CD14-positive monocyte (primary cell): ENCODE results near the gene SLC28A1. TPM values are rescaled to one million over a fixed set of nuclear protein-coding genes. Genes with fewer than 3 reads are reported as not detected.

ENCODE experiments used
- DNase-seq, 3 donors: peaks; one replicate each; pipeline ENCODE4 v3.0.0-alpha.2; 2011 to 2022
- H2AFZ ChIP-seq: 2 replicates; pipeline ENCODE4 v1.6.0; 2012; ENCODE audit warnings: mild to moderate bottlenecking, low read depth, low read length, inconsistent platforms; ENCODE audit not compliant: insufficient read depth, poor library complexity, severe bottlenecking
- H3K27ac ChIP-seq, 2 donors: 1 replicate in 1 of 2; 2 replicates in 1 of 2; pipeline ENCODE4 v1.5.1; 2012 to 2013; ENCODE audit warnings: low read length in 2 of 2, control low read depth in 1 of 2, inconsistent platforms in 1 of 2, low read depth in 1 of 2, mild to moderate bottlenecking in 1 of 2
- H3K27me3 ChIP-seq, 2 donors: one replicate each; pipeline versions ENCODE4 v1.6.0 to v1.6.1; 2011 to 2013; ENCODE audit warnings: low read length in 2 of 2; ENCODE audit not compliant: control insufficient read depth in 2 of 2, insufficient read depth in 2 of 2
- H3K36me3 ChIP-seq, 2 donors: replicated peaks in 1 of 2; 1 replicate in 1 of 2; 2 replicates in 1 of 2; pipeline versions ENCODE4 v1.5.1 to v1.6.1; 2012 to 2013; ENCODE audit warnings: low read length in 2 of 2, control low read depth in 1 of 2, inconsistent platforms in 1 of 2, mild to moderate bottlenecking in 1 of 2; ENCODE audit not compliant: insufficient read depth in 2 of 2, control insufficient read depth in 1 of 2
- H3K4me1 ChIP-seq, 2 donors: 1 replicate in 1 of 2; 2 replicates in 1 of 2; pipeline versions ENCODE4 v1.5.1 to v1.6.1; 2012 to 2013; ENCODE audit warnings: low read length in 2 of 2, control low read depth in 1 of 2, inconsistent platforms in 1 of 2, mild to moderate bottlenecking in 1 of 2, moderate library complexity in 1 of 2; ENCODE audit not compliant: insufficient read depth in 2 of 2, control insufficient read depth in 1 of 2
- H3K4me2 ChIP-seq: replicated peaks from 2 replicates; pipeline ENCODE3; 2012; ENCODE audit warnings: low read length, moderate library complexity, mild to moderate bottlenecking; ENCODE audit not compliant: poor library complexity, severe bottlenecking; ENCODE audit errors: extremely low read depth
- H3K4me3 ChIP-seq, 3 experiments: fragments of 200-600 bp in 1 of 3; sonication (generic) in 1 of 3; replicated peaks in 1 of 3; 1 replicate in 2 of 3; 2 replicates in 1 of 3; pipeline ENCODE4 v1.5.1; 2011 to 2013; ENCODE audit warnings: low read length in 3 of 3, mild to moderate bottlenecking in 3 of 3, control low read depth in 2 of 3, low read depth in 2 of 3, inconsistent platforms in 1 of 3, moderate library complexity in 1 of 3
- H3K79me2 ChIP-seq: 2 replicates; pipeline ENCODE4 v1.6.0; 2012; ENCODE audit warnings: mild to moderate bottlenecking, control low read depth, inconsistent platforms, low read length, moderate library complexity; ENCODE audit not compliant: insufficient read depth
- H3K9ac ChIP-seq: 2 replicates; pipeline ENCODE4 v1.6.0; 2017; ENCODE audit warnings: low read length, mild to moderate bottlenecking; ENCODE audit not compliant: insufficient read depth, poor library complexity, severe bottlenecking
- H3K9me3 ChIP-seq, 2 donors: replicated peaks in 1 of 2; 1 replicate in 1 of 2; 2 replicates in 1 of 2; pipeline versions ENCODE4 v1.5.1 to v1.6.1; 2012 to 2013; ENCODE audit warnings: low read length in 2 of 2, control low read depth in 1 of 2; ENCODE audit not compliant: control insufficient read depth in 1 of 2, insufficient read depth in 1 of 2
- H4K20me1 ChIP-seq: 2 replicates; pipeline ENCODE4 v1.6.0; 2012; ENCODE audit warnings: mild to moderate bottlenecking, low read length, control low read depth, moderate library complexity; ENCODE audit not compliant: insufficient read depth
- H3K27ac Mint-ChIP-seq, 7 donors: one replicate each; pipeline ENCODE4 v1.8.0; 2020; ENCODE audit warnings: mild to moderate bottlenecking in 7 of 7, mixed read lengths in 7 of 7, moderate library complexity in 6 of 7, inconsistent platforms in 2 of 7
- H3K27me3 Mint-ChIP-seq, 3 donors: one replicate each; pipeline ENCODE4 v1.8.0; 2021 to 2022; ENCODE audit warnings: low read depth in 3 of 3, mild to moderate bottlenecking in 3 of 3, mixed read lengths in 3 of 3, moderate library complexity in 3 of 3, inconsistent platforms in 1 of 3
- H3K36me3 Mint-ChIP-seq, 2 donors: one replicate each; pipeline ENCODE4 v1.8.0; 2020; ENCODE audit warnings: mixed read lengths in 2 of 2, inconsistent platforms in 1 of 2, mild to moderate bottlenecking in 1 of 2
- H3K4me1 Mint-ChIP-seq: one replicate; pipeline ENCODE4 v1.8.0; 2020; ENCODE audit warnings: mild to moderate bottlenecking, mixed read lengths
- H3K4me3 Mint-ChIP-seq, 2 donors: one replicate each; pipeline ENCODE4 v1.8.0; 2020; ENCODE audit warnings: mild to moderate bottlenecking in 2 of 2, mixed read lengths in 2 of 2, moderate library complexity in 1 of 2
- H3K9me3 Mint-ChIP-seq, 7 donors: one replicate each; pipeline ENCODE4 v1.8.0; 2020 to 2022; ENCODE audit warnings: mixed read lengths in 7 of 7, mild to moderate bottlenecking in 6 of 7, moderate library complexity in 6 of 7, inconsistent platforms in 2 of 7
- CTCF ChIP-seq: fragments of 200-600 bp; IDR thresholded peaks from one replicate; pipeline ENCODE4 v1.8.0; 2022; ENCODE audit warnings: antibody characterized with exemption, mild to moderate bottlenecking
- WGBS: methylation state at CpG from one replicate; pipeline ENCODE4 v1.1.5; 2013; ENCODE audit warnings: missing lambda C conversion rate; ENCODE audit not compliant: insufficient coverage; 5-methylcytosine and 5-hydroxymethylcytosine counted together
- intact Hi-C, 2 donors: fragments of 100-400 bp; cut with micrococcal nuclease; formaldehyde crosslinking; loops; one replicate each; pipeline versions ENCODE4 v1.15.0 to v1.15.1; 2023
- polyA plus RNA-seq, 3 donors: library from polyadenylated mRNA; depleted of rRNA in 1 of 3; unstranded in 2 of 3; stranded (reverse) in 1 of 3; fragments of 300-500 nt in 2 of 3; fragments of >200 nt in 1 of 3; fragmentation: Illumina TruSeq in 2 of 3; gene quantifications; 1 replicate in 2 of 3; 2 replicates in 1 of 3; pipeline ENCODE4 v1.2.3, GENCODE V29; 2012 to 2021

The SLC28A1 gene
- polyA plus RNA-seq, 3 donors, result not detected

GRCh38 chr15:84852212-84852611, 32.2 kb upstream of the SLC28A1 start:
- H3K27me3 ChIP-seq, result no peaks in the 10 kb centered on the region
- intact Hi-C loops, result no loop called here
- no peak for DNase-seq
- H3K4me2 ChIP-seq, result no peak overlapping the region
- H3K4me3 ChIP-seq, result no peak overlapping the region
- Mint-ChIP-seq H3K4me1 (no peaks in the 10 kb centered on the region), H3K4me3 (no peak overlapping the region), H3K36me3 (no peaks in the 10 kb centered on the region), H3K27ac (no peak overlapping the region), H3K27me3 (peaks cover 0 to 2% (median 0%) of the 10 kb centered on the region in 3 donors), H3K9me3 (peaks cover under 1 to 13% (median 10%) of the 10 kb centered on the region in 7 donors)
- H2AFZ ChIP-seq, result no peak overlapping the region
- no peaks in the 10 kb centered on the region for H3K36me3 ChIP-seq
- H3K9ac ChIP-seq, result no peak overlapping the region
- no peak for TF ChIP-seq CTCF
- H3K4me1 ChIP-seq, result no peaks in the 10 kb centered on the region
- H3K9me3 ChIP-seq, result peaks cover 6% of the 10 kb centered on the region in 2 donors
- no peak overlapping the region for H3K27ac ChIP-seq
- H4K20me1 ChIP-seq, result no peaks in the 10 kb centered on the region
- no peaks in the 10 kb centered on the region for H3K79me2 ChIP-seq
- WGBS, result 100% methylated on average over 1 of the region's 5 CpGs

GRCh38 chr15:84855136-84855535, 29.3 kb upstream of the SLC28A1 start:
- Histone ChIP-seq H4K20me1 (no peaks in the 10 kb centered on the region), H3K4me3 (no peak overlapping the region), H3K27me3 (no peaks in the 10 kb centered on the region), H3K9ac (no peak overlapping the region), H3K36me3 (no peaks in the 10 kb centered on the region), H3K4me2 (no peak overlapping the region), H2AFZ (no peak overlapping the region), H3K9me3 (no peaks in the 10 kb centered on the region), H3K79me2 (no peaks in the 10 kb centered on the region), H3K27ac (no peak overlapping the region), H3K4me1 (no peaks in the 10 kb centered on the region)
- 94% methylated on average over 6 of the region's 9 CpGs for WGBS
- no peaks in the 10 kb centered on the region for H3K9me3 Mint-ChIP-seq
- intact Hi-C loops, result no loop called here
- peaks cover 0 to 2% (median 0%) of the 10 kb centered on the region in 3 donors for H3K27me3 Mint-ChIP-seq
- no peak for DNase-seq
- H3K36me3 Mint-ChIP-seq, result no peaks in the 10 kb centered on the region
- no peak for TF ChIP-seq CTCF
- no peaks in the 10 kb centered on the region for H3K4me1 Mint-ChIP-seq
- H3K4me3 Mint-ChIP-seq, result no peak overlapping the region
- H3K27ac Mint-ChIP-seq, result no peak overlapping the region
